Measurements from ENCODE around the gene NDUFAB1.
"Not testable (repeated sequence)": the region's sequence is repeated elsewhere in the genome, so short reads cannot be mapped to it uniquely, and the experiment has no call there.

NDUFAB1 gene

DNA sequence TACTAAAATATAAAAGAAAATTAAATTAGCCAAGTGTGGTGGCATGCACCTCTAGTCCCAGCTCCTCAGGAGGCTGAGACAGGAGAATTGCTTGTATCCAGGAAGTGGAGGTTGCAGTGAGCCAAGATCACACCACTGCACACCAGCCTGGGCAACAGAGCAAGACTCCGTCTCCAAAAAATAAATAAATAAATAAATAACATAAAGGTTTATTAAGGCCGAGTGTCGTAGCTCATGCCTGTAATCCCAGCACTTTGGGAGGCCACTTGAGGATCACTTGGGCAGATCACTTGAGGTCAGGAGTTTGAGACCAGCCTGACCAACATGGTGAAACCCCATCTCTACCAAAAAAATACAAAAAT lies 55.3 kb downstream of the NDUFAB1 start:
- H3K14ac ChIP-seq (ENCODE audit: low read length); H4K12ac ChIP-seq (ENCODE audit: low read depth, low read length); H3K23ac ChIP-seq (ENCODE audit: low read length); H3K79me1 ChIP-seq (ENCODE audit: low read length); H3K27me3 ChIP-seq (ENCODE audit: insufficient read depth, low read length); H3K27ac ChIP-seq (ENCODE audit: low read depth, low read length); H3K4ac ChIP-seq (ENCODE audit: low read depth, low read length); H2AFZ ChIP-seq (ENCODE audit: insufficient read depth, low read length, poor library complexity); H3K9me3 ChIP-seq (ENCODE audit: insufficient read depth, low read depth, low read length); H2BK5ac ChIP-seq (ENCODE audit: low read depth, low read length, poor library complexity); H3K79me2 ChIP-seq (ENCODE audit: control insufficient read depth, insufficient read depth, low read length, poor library complexity); H2AK5ac ChIP-seq (ENCODE audit: low read length); H3K4me1 ChIP-seq (ENCODE audit: control insufficient read depth in 1 of 2, insufficient read depth in 2 of 2, low read length in 2 of 2); H4K8ac ChIP-seq (ENCODE audit: low read depth, low read length); H2BK12ac ChIP-seq (ENCODE audit: low read length); H3K9ac ChIP-seq (ENCODE audit: low read length); H4K91ac ChIP-seq (ENCODE audit: low read depth, low read length); H3K4me3 ChIP-seq (ENCODE audit: low read depth, low read length); H2BK120ac ChIP-seq (ENCODE audit: insufficient read depth, low read length, poor library complexity); H3K4me2 ChIP-seq (ENCODE audit: low read length); H3K18ac ChIP-seq (ENCODE audit: low read length); DNase-seq: not testable (repeated sequence)
- WGBS (ENCODE audit: extremely low coverage, insufficient coverage, insufficient read length), result no CpG with 5 or more reads among the region's 3 CpGs
- H3K36me3 ChIP-seq (ENCODE audit: control insufficient read depth in 1 of 2, insufficient read depth in 2 of 2, low read length in 2 of 2), result peaks cover 16 to 32% of the 10 kb centered on the region in 2 experiments

DNA sequence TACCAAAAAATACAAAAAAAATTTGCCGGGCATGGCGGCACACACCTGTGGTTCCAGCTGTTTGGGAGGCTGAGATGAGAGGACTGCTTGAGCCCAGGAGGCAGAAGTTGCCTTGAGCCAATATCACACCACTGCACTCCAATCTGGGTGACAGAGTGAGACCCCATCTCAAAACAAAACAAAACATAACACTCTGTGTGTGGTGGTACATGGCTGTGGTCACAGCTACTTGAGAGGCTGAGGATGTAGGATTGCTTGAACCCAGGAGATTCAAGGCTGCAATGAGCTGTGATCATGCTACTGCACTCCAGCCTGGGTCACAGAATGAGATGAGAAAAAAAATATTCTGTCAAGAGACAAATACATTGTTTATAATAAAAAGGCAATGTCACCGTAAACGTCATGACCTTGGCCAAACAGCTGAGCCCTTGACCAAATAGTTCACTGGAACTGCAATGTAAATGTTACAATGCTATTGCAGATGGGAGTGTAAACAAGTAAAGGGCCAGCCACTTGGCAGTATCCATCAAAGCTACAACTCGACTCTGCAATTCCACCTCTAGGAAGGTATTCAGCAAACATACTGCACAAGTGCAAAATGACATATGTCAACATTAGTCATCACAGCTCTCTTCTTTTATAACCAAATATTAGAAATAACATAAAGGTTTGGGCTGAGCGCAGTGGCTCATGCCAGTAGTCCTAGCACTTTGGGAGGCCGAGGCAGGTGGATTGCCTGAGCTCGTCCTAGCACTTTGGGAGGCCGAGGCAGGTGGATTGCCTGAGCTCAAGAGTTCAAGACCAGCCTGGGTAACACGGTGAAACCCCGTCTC lies 55.9 kb downstream of the NDUFAB1 start:
- no peak overlapping the region for H3K4ac ChIP-seq (ENCODE audit: low read depth, low read length)
- H3K27ac ChIP-seq (ENCODE audit: low read depth, low read length), result no peak overlapping the region
- H2BK12ac ChIP-seq (ENCODE audit: low read length), result no peak overlapping the region
- H2AFZ ChIP-seq (ENCODE audit: insufficient read depth, low read length, poor library complexity), result no peak overlapping the region
- no peak overlapping the region for H4K8ac ChIP-seq (ENCODE audit: low read depth, low read length)
- no peaks in the 10 kb centered on the region for H3K79me2 ChIP-seq (ENCODE audit: control insufficient read depth, insufficient read depth, low read length, poor library complexity)
- H3K23ac ChIP-seq (ENCODE audit: low read length), result no peak overlapping the region
- no peak overlapping the region for H3K9ac ChIP-seq (ENCODE audit: low read length)
- no peak overlapping the region for H3K18ac ChIP-seq (ENCODE audit: low read length)
- peaks cover 11 to 32% of the 10 kb centered on the region in 2 experiments for H3K36me3 ChIP-seq (ENCODE audit: control insufficient read depth in 1 of 2, insufficient read depth in 2 of 2, low read length in 2 of 2)
- WGBS (ENCODE audit: extremely low coverage, insufficient coverage, insufficient read length), result no CpG with 5 or more reads among the region's 11 CpGs
- no peak overlapping the region for H3K4me2 ChIP-seq (ENCODE audit: low read length)
- no peaks in the 10 kb centered on the region for H3K27me3 ChIP-seq (ENCODE audit: insufficient read depth, low read length)
- no peak overlapping the region for H4K12ac ChIP-seq (ENCODE audit: low read depth, low read length)
- no peak overlapping the region for H2BK120ac ChIP-seq (ENCODE audit: insufficient read depth, low read length, poor library complexity)
- H3K79me1 ChIP-seq (ENCODE audit: low read length), result no peaks in the 10 kb centered on the region
- no peak overlapping the region for H3K4me3 ChIP-seq (ENCODE audit: low read depth, low read length)
- H2AK5ac ChIP-seq (ENCODE audit: low read length), result no peak overlapping the region
- no peaks in the 10 kb centered on the region for H3K4me1 ChIP-seq (ENCODE audit: control insufficient read depth in 1 of 2, insufficient read depth in 2 of 2, low read length in 2 of 2)
- H3K9me3 ChIP-seq (ENCODE audit: insufficient read depth, low read depth, low read length), result no peaks in the 10 kb centered on the region
- no peak overlapping the region for H2BK5ac ChIP-seq (ENCODE audit: low read depth, low read length, poor library complexity)
- no peak overlapping the region for H4K91ac ChIP-seq (ENCODE audit: low read depth, low read length)
- DNase-seq, result no peak
- H3K14ac ChIP-seq (ENCODE audit: low read length), result no peak overlapping the region

GRCh38 chr16:23538919-23539278 lies 57.2 kb downstream of the NDUFAB1 start:
- DNase-seq, result no peak
- no peak overlapping the region for H3K4me2 ChIP-seq (ENCODE audit: low read length)
- no peak overlapping the region for H2BK12ac ChIP-seq (ENCODE audit: low read length)
- H3K79me2 ChIP-seq (ENCODE audit: control insufficient read depth, insufficient read depth, low read length, poor library complexity), result no peaks in the 10 kb centered on the region
- no peak overlapping the region for H3K4me3 ChIP-seq (ENCODE audit: low read depth, low read length)
- H3K79me1 ChIP-seq (ENCODE audit: low read length), result no peaks in the 10 kb centered on the region
- peaks cover 4% of the 10 kb centered on the region for H3K9me3 ChIP-seq (ENCODE audit: insufficient read depth, low read depth, low read length)
- H3K23ac ChIP-seq (ENCODE audit: low read length), result no peak overlapping the region
- H4K12ac ChIP-seq (ENCODE audit: low read depth, low read length), result no peak overlapping the region
- H2BK5ac ChIP-seq (ENCODE audit: low read depth, low read length, poor library complexity), result no peak overlapping the region
- no CpG with 5 or more reads among the region's 1 CpG for WGBS (ENCODE audit: extremely low coverage, insufficient coverage, insufficient read length)
- no peak overlapping the region for H2BK120ac ChIP-seq (ENCODE audit: insufficient read depth, low read length, poor library complexity)
- no peak overlapping the region for H3K27ac ChIP-seq (ENCODE audit: low read depth, low read length)
- no peak overlapping the region for H3K9ac ChIP-seq (ENCODE audit: low read length)
- no peak overlapping the region for H3K4ac ChIP-seq (ENCODE audit: low read depth, low read length)
- peaks cover 10 to 32% of the 10 kb centered on the region in 2 experiments for H3K36me3 ChIP-seq (ENCODE audit: control insufficient read depth in 1 of 2, insufficient read depth in 2 of 2, low read length in 2 of 2)
- H3K18ac ChIP-seq (ENCODE audit: low read length), result no peak overlapping the region
- H3K4me1 ChIP-seq (ENCODE audit: control insufficient read depth in 1 of 2, insufficient read depth in 2 of 2, low read length in 2 of 2), result no peaks in the 10 kb centered on the region
- no peak overlapping the region for H2AK5ac ChIP-seq (ENCODE audit: low read length)
- no peak overlapping the region for H3K14ac ChIP-seq (ENCODE audit: low read length)
- no peak overlapping the region for H2AFZ ChIP-seq (ENCODE audit: insufficient read depth, low read length, poor library complexity)
- no peak overlapping the region for H4K8ac ChIP-seq (ENCODE audit: low read depth, low read length)
- H3K27me3 ChIP-seq (ENCODE audit: insufficient read depth, low read length), result no peaks in the 10 kb centered on the region
- H4K91ac ChIP-seq (ENCODE audit: low read depth, low read length), result no peak overlapping the region

DNA sequence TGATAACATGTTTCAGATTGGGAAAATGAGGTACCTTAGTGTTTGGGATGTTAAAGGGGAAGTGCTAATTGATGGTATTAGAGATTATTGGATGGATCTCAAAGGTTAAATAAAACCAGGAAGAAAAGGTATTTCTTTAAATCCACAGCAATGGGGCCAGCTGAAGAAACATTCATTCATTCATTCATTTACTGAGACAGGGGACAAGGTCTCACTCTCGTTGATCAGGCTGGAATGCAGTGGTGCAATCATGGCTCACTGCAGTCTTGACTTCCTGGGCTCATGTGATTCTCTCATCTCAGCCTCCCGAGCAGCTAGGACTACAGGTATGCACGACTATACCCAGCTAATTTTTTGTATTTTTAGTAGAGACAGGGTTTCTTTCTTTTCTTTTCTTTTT lies 58.7 kb downstream of the NDUFAB1 start:
- Histone ChIP-seq H3K79me2 (ENCODE audit: control insufficient read depth, insufficient read depth, low read length, poor library complexity) (no peaks in the 10 kb centered on the region), H4K91ac (ENCODE audit: low read depth, low read length) (no peak overlapping the region), H3K36me3 (ENCODE audit: control insufficient read depth in 1 of 2, insufficient read depth in 2 of 2, low read length in 2 of 2) (peaks cover 15 to 39% of the 10 kb centered on the region in 2 experiments), H3K4me1 (ENCODE audit: control insufficient read depth in 1 of 2, insufficient read depth in 2 of 2, low read length in 2 of 2) (no peaks in the 10 kb centered on the region), H2BK120ac (ENCODE audit: insufficient read depth, low read length, poor library complexity) (no peak overlapping the region), H2BK5ac (ENCODE audit: low read depth, low read length, poor library complexity) (no peak overlapping the region), H3K4me3 (ENCODE audit: low read depth, low read length) (no peak overlapping the region), H2AFZ (ENCODE audit: insufficient read depth, low read length, poor library complexity) (no peak overlapping the region), H3K4me2 (ENCODE audit: low read length) (no peak overlapping the region), H3K9me3 (ENCODE audit: insufficient read depth, low read depth, low read length) (peaks cover 4% of the 10 kb centered on the region), H2BK12ac (ENCODE audit: low read length) (no peak overlapping the region), H2AK5ac (ENCODE audit: low read length) (no peak overlapping the region), H3K23ac (ENCODE audit: low read length) (no peak overlapping the region), H4K8ac (ENCODE audit: low read depth, low read length) (no peak overlapping the region), H3K4ac (ENCODE audit: low read depth, low read length) (no peak overlapping the region), H3K79me1 (ENCODE audit: low read length) (no peaks in the 10 kb centered on the region), H3K18ac (ENCODE audit: low read length) (no peak overlapping the region), H3K9ac (ENCODE audit: low read length) (no peak overlapping the region), H3K27ac (ENCODE audit: low read depth, low read length) (no peak overlapping the region), H3K27me3 (ENCODE audit: insufficient read depth, low read length) (no peaks in the 10 kb centered on the region), H4K12ac (ENCODE audit: low read depth, low read length) (no peak overlapping the region), H3K14ac (ENCODE audit: low read length) (no peak overlapping the region)
- peak; percentile 6 to 32 for DNase-seq
- WGBS (ENCODE audit: extremely low coverage, insufficient coverage, insufficient read length), result no CpG with 5 or more reads among the region's 3 CpGs

All from trophoblast cell (in vitro differentiated cells and primary cell).